ENCODE measurements around the gene ANO3. TPM values are rescaled to one million over a fixed set of nuclear protein-coding genes. Genes with fewer than 3 reads are reported as not detected.

ANO3 gene
- total and polyA plus RNA-seq, 2 experiments from 2014 or later = not detected

- no peak overlapping the region for H3K4me3 ChIP-seq
- H3K27me3 ChIP-seq (ENCODE audit: insufficient read depth) = no peaks in the 10 kb centered on the region
- Mint-ChIP-seq H3K27ac (no peak overlapping the region), H3K4me1 (no peaks in the 10 kb centered on the region), H3K4me3 (no peak overlapping the region), H3K9me3 (peaks cover 10% of the 10 kb centered on the region; the same call in 1 of the 3 replicates), H3K36me3 (ENCODE audit: low read depth) (peaks cover 3% of the 10 kb centered on the region; the same call in 2 of the 3 replicates), H3K27me3 (ENCODE audit: insufficient read depth, low read depth, poor library complexity) (no peaks in the 10 kb centered on the region)
- ATAC-seq (no peak), DNase-seq (ENCODE audit: low spot score) (no peak)
- no peak overlapping the region for H2AFZ ChIP-seq
- no peak for TF ChIP-seq JUNB (IDR thresholded peaks at IDR 0.05; ENCODE audit: unreplicated experiment)
- no peak for TF ChIP-seq EZH2 (IDR thresholded peaks at IDR 0.05; ENCODE audit: low read depth, unreplicated experiment)
- TF ChIP-seq, protein P1, sequence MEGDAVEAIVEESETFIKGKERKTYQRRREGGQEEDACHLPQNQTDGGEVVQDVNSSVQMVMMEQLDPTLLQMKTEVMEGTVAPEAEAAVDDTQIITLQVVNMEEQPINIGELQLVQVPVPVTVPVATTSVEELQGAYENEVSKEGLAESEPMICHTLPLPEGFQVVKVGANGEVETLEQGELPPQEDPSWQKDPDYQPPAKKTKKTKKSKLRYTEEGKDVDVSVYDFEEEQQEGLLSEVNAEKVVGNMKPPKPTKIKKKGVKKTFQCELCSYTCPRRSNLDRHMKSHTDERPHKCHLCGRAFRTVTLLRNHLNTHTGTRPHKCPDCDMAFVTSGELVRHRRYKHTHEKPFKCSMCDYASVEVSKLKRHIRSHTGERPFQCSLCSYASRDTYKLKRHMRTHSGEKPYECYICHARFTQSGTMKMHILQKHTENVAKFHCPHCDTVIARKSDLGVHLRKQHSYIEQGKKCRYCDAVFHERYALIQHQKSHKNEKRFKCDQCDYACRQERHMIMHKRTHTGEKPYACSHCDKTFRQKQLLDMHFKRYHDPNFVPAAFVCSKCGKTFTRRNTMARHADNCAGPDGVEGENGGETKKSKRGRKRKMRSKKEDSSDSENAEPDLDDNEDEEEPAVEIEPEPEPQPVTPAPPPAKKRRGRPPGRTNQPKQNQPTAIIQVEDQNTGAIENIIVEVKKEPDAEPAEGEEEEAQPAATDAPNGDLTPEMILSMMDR (conservative IDR thresholded peaks at IDR 0.05; ENCODE audit: low read depth in 2 of 2) = no peak
- TF ChIP-seq ZNF331 (CRISPR knock-in tag; IDR thresholded peaks at IDR 0.05; ENCODE audit: low read depth) = no peak
- TF ChIP-seq STAT1 (IDR thresholded peaks at IDR 0.05; ENCODE audit: unreplicated experiment) = no peak
- no peak for TF ChIP-seq REST (IDR thresholded peaks at IDR 0.05; ENCODE audit: unreplicated experiment)
- TF ChIP-seq CREB1 (CRISPR knock-in tag; IDR thresholded peaks at IDR 0.05; ENCODE audit: low read depth) = no peak
- TF ChIP-seq POLR2AphosphoS5 (IDR thresholded peaks at IDR 0.05; ENCODE audit: low read depth) = no peak
- no peak for TF ChIP-seq NANOG (IDR thresholded peaks at IDR 0.05; ENCODE audit: borderline replicate concordance)
- TF ChIP-seq EZH2phosphoT487 (IDR thresholded peaks at IDR 0.05; ENCODE audit: unreplicated experiment) = no peak
- TF ChIP-seq ZNF114 (CRISPR knock-in tag; IDR thresholded peaks at IDR 0.05) = no peak
- no peaks in the 10 kb centered on the region for H3F3A ChIP-seq (replicated peaks; ENCODE audit: low read depth)
- H3K9me2 ChIP-seq (ENCODE audit: insufficient read depth) = no peaks in the 10 kb centered on the region
- H3K36me3 ChIP-seq (ENCODE audit: insufficient read depth) = no peaks in the 10 kb centered on the region
- H3K27ac ChIP-seq (ENCODE audit: low read depth) = no peak overlapping the region
- no peaks in the 10 kb centered on the region for H4K20me1 ChIP-seq (replicated peaks; ENCODE audit: insufficient read depth)
- no peaks in the 10 kb centered on the region for H3K79me2 ChIP-seq (replicated peaks; ENCODE audit: insufficient read depth)
- H3K4me2 ChIP-seq = no peak overlapping the region
- peaks cover 4% of the 10 kb centered on the region; the same call in 1 of the 2 replicates for H3K4me1 ChIP-seq (ENCODE audit: insufficient read depth)
Measured at GRCh38 chr11:26599876-26600434, 268.0 kb downstream of the ANO3 start.

All from GM23338 (cell line).